ENCODE measurements around the gene C1QTNF6. TPM values are rescaled to one million over a fixed set of nuclear protein-coding genes. Genes with fewer than 3 reads are reported as not detected.

C1QTNF6 gene
- total and polyA plus RNA-seq, 2 of the 8 experiments (the other 6 are each of a cell fraction or from before 2014, with no cell fraction given), result 3.1 to 6.5 TPM

- POLR2A ChIA-PET (ENCODE audit: partially characterized antibody), result interaction anchor here (0.6 to 1.4 kb wide), 3 partner anchors 14 to 24 kb away, joined by 3 read pairs; partner anchors contain the start of gene IL2RB
- Histone ChIP-seq H3K36me3 (ENCODE audit: control insufficient read depth in 2 of 4, insufficient read depth in 4 of 4, low read length in 3 of 4) (no peaks in the 10 kb centered on the region), H3K23me2 (ENCODE audit: low read depth, low read length) (no peaks in the 10 kb centered on the region), H4K8ac (ENCODE audit: extremely low read depth, insufficient read depth, low read length) (peak overlapping the region; percentile 66; the same call in 1 of the 2 replicates), H3K18ac (ENCODE audit: extremely low read depth, low read length) (no peak overlapping the region; the same call in 1 of the 2 replicates), H2BK12ac (ENCODE audit: low read depth, low read length) (no peak overlapping the region), H2BK120ac (replicated peaks; ENCODE audit: low read depth, low read length) (no peak overlapping the region), H2BK15ac (ENCODE audit: low read length) (no peak overlapping the region), H3K23ac (ENCODE audit: insufficient read length) (no peak overlapping the region), H3K9ac (replicated peaks in 1 of 4; ENCODE audit: extremely low read depth in 1 of 4, low read depth in 3 of 4, low read length in 3 of 4) (no peak overlapping the region), H3K79me1 (ENCODE audit: low read depth, low read length) (no peaks in the 10 kb centered on the region), H3K4me2 (ENCODE audit: insufficient read depth in 1 of 2, low read depth in 2 of 2, low read length in 2 of 2) (no peak overlapping the region), H2AK5ac (ENCODE audit: low read depth, low read length) (no peak overlapping the region), H3K9me3 (ENCODE audit: insufficient read depth in 2 of 2, low read depth in 1 of 2, low read length in 1 of 2) (peaks cover 5% of the 10 kb centered on the region in 2 experiments; a peak in 2 of 4 replicates), H4K20me1 (replicated peaks in 1 of 2; ENCODE audit: control insufficient read depth in 1 of 2, insufficient read depth in 2 of 2, low read length in 2 of 2) (no peaks in the 10 kb centered on the region), H3K4me3 (ENCODE audit: extremely low read depth in 1 of 4, insufficient read depth in 2 of 4, low read depth in 3 of 4, low read length in 4 of 4) (no peak overlapping the region), H3K4ac (replicated peaks; ENCODE audit: insufficient read length, low read depth, low read length) (no peak overlapping the region), H2BK20ac (ENCODE audit: low read length) (no peak overlapping the region), H3K27ac (ENCODE audit: low read depth, low read length) (no peak overlapping the region), H3K79me2 (ENCODE audit: control insufficient read depth in 1 of 2, insufficient read depth in 2 of 2, low read length in 2 of 2) (no peaks in the 10 kb centered on the region), H4K91ac (replicated peaks; ENCODE audit: insufficient read length, low read length) (no peak overlapping the region), H3K56ac (replicated peaks; ENCODE audit: insufficient read length, low read depth, low read length) (no peak overlapping the region), H4K5ac (ENCODE audit: insufficient read length, low read depth, low read length) (no peak overlapping the region), H3K14ac (ENCODE audit: insufficient read length) (no peak overlapping the region), H3K4me1 (replicated peaks in 1 of 4; ENCODE audit: control insufficient read depth in 3 of 4, insufficient read depth in 4 of 4, low read length in 3 of 4) (peaks cover 0 to 9% (median 2%) of the 10 kb centered on the region in 4 experiments; a peak in 3 of 7 replicates), H2AFZ (ENCODE audit: low read length) (no peak overlapping the region), H3K27me3 (replicated peaks in 1 of 4; ENCODE audit: control insufficient read depth in 3 of 4, extremely low read depth in 1 of 4, insufficient read depth in 3 of 4, low read length in 3 of 4) (no peaks in the 10 kb centered on the region; a peak in 2 of 7 replicates), H2BK5ac (ENCODE audit: low read depth, low read length) (no peak overlapping the region)
- TF ChIP-seq POU5F1 (IDR thresholded peaks at IDR 0.05; ENCODE audit: low read depth, low read length), result no peak
- no peak for TF ChIP-seq E2F6 (IDR thresholded peaks at IDR 0.05)
- CTCF ChIA-PET (ENCODE audit: partially characterized antibody), result interaction anchor here (0.7 to 7.9 kb wide), 7 partner anchors 17 to 186 kb away, joined by 3 to 77 read pairs (median 4); no protein-coding TSS in a partner anchor
- WGBS, 2 experiments (ENCODE audit: extremely low coverage in 1 of 2, insufficient coverage in 1 of 2, insufficient read length in 1 of 2, insufficient replicate concordance in 2 of 2, low coverage in 1 of 2, low lambda C conversion rate in 2 of 2, missing lambda C conversion rate in 1 of 2), result 92% methylated on average over 21 of the region's 22 CpGs; no CpG with 5 or more reads in 1 of the 2 experiments
- DNase-seq (ENCODE audit: low read depth in 1 of 2, low spot score in 2 of 2) (no peak), FAIRE-seq (no peak)
Observed at GRCh38 chr22:37163575-37164504, 24.2 kb downstream of the C1QTNF6 start.

Data from H1 (cell line).